ENCODE data around the gene SLC12A5.

- TF ChIP-seq, protein P1, sequence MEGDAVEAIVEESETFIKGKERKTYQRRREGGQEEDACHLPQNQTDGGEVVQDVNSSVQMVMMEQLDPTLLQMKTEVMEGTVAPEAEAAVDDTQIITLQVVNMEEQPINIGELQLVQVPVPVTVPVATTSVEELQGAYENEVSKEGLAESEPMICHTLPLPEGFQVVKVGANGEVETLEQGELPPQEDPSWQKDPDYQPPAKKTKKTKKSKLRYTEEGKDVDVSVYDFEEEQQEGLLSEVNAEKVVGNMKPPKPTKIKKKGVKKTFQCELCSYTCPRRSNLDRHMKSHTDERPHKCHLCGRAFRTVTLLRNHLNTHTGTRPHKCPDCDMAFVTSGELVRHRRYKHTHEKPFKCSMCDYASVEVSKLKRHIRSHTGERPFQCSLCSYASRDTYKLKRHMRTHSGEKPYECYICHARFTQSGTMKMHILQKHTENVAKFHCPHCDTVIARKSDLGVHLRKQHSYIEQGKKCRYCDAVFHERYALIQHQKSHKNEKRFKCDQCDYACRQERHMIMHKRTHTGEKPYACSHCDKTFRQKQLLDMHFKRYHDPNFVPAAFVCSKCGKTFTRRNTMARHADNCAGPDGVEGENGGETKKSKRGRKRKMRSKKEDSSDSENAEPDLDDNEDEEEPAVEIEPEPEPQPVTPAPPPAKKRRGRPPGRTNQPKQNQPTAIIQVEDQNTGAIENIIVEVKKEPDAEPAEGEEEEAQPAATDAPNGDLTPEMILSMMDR (conservative IDR thresholded peaks at IDR 0.05 in 1 of 2, IDR thresholded peaks at IDR 0.05 in 1 of 2; ENCODE audit: low read depth in 1 of 2, low read length in 2 of 2): no peak
- no peak for TF ChIP-seq EZH2 (IDR thresholded peaks at IDR 0.05; ENCODE audit: low read length, missing control alignments)
These were observed 52.1 kb downstream of the SLC12A5 start for GRCh38 chr20:46081074-46081473.
